A549 (cell line): ENCODE data around the gene TPO.
"Not testable (repeated sequence)": the region's sequence is repeated elsewhere in the genome, so short reads cannot be mapped to it uniquely, and the experiment has no call there.

Experiments used
- BHLHE40 ChIP-seq: IDR thresholded peaks from 2 replicates; pipeline ENCODE4 v1.6.1; 2012; ENCODE audit warnings: low read depth, low read length, inconsistent platforms
- CEBPB ChIP-seq, 2 experiments: fragments of >200 bp in 1 of 2; sonication (Bioruptor Twin) in 1 of 2; formaldehyde crosslinking in 1 of 2; IDR thresholded peaks; 2 replicates each; pipeline ENCODE4 v1.6.1; 2012 to 2016
- CTCF ChIP-seq: fragments of >200 bp; sonication (Bioruptor Twin); formaldehyde crosslinking; IDR thresholded peaks from 3 replicates; pipeline ENCODE4 v1.5.1; 2016
- ESRRA ChIP-seq: fragments of 150-350 bp; IDR thresholded peaks from 2 replicates; pipeline ENCODE4 v1.6.1; 2014; ENCODE audit warnings: mild to moderate bottlenecking, low read length, borderline replicate concordance
- FOSL2 ChIP-seq, 2 experiments: fragments of 450-650 bp in 1 of 2; fragments of >200 bp in 1 of 2; sonication (Bioruptor Twin) in 1 of 2; formaldehyde crosslinking; IDR thresholded peaks; 2 replicates each; pipeline versions ENCODE4 v1.5.0 to v1.6.1; 2016 to 2020; ENCODE audit warnings: mild to moderate bottlenecking in 1 of 2, moderate library complexity in 1 of 2
- GATA3 ChIP-seq: IDR thresholded peaks from 2 replicates; pipeline ENCODE4 v1.6.1; 2012; ENCODE audit warnings: borderline replicate concordance
- NR3C1 ChIP-seq: fragments of >200 bp; sonication (Bioruptor Twin); formaldehyde crosslinking; IDR thresholded peaks from 3 replicates; pipeline ENCODE4 v1.6.1; 2017
- POLR2A ChIP-seq: IDR thresholded peaks from 2 replicates; pipeline ENCODE4 v1.6.1; 2012; ENCODE audit warnings: mild to moderate bottlenecking, low read length
- POLR2AphosphoS2 ChIP-seq: conservative IDR thresholded peaks from 2 replicates; pipeline ENCODE4 v1.6.1; 2012; ENCODE audit warnings: low read length, improper control_type of control experiment, inconsistent platforms
- RFX5 ChIP-seq: fragments of 450-650 bp; IDR thresholded peaks from 2 replicates; pipeline ENCODE4 v1.7.1; 2014; ENCODE audit warnings: antibody characterized with exemption, mild to moderate bottlenecking, moderate library complexity

GRCh38 chr2:1414901-1415300 is 1.6 kb downstream of the TPO start:
- TF ChIP-seq NR3C1; ESRRA; RFX5; POLR2A; POLR2AphosphoS2; CTCF; FOSL2 (IDR thresholded peaks at IDR 0.05); FOSL2 (CRISPR knock-in tag; IDR thresholded peaks at IDR 0.05); GATA3; CEBPB (IDR thresholded peaks at IDR 0.05); BHLHE40: not testable (repeated sequence)
